ENCODE measurements around the gene FMNL1. TPM values are rescaled to one million over a fixed set of nuclear protein-coding genes. Genes with fewer than 3 reads are reported as not detected.

FMNL1 gene
- total and polyA plus RNA-seq, 4 donors: 1.5 to 7.4 (median 4.8) TPM

GRCh38 chr17:45240905-45241327 is 19.2 kb downstream of the FMNL1 start:
- Histone ChIP-seq H3K4me1 (ENCODE audit: control insufficient read depth in 4 of 4, insufficient read depth in 4 of 4, low read length in 3 of 4) (peaks cover 0 to 4% (median 2%) of the 10 kb centered on the region in 4 donors), H3K27ac (ENCODE audit: low read depth in 1 of 2, low read length in 2 of 2) (no peak overlapping the region), H3K9ac (ENCODE audit: low read depth in 1 of 2, low read length in 2 of 2) (no peak overlapping the region), H3K36me3 (ENCODE audit: control insufficient read depth in 4 of 4, insufficient read depth in 3 of 4, low read depth in 1 of 4, low read length in 3 of 4) (no peaks in the 10 kb centered on the region), H3K4me3 (ENCODE audit: low read depth in 1 of 3, low read length in 3 of 3) (no peak overlapping the region), H3K9me3 (ENCODE audit: control insufficient read depth in 4 of 4, low read length in 3 of 4) (no peaks in the 10 kb centered on the region), H3K27me3 (ENCODE audit: control insufficient read depth in 4 of 4, insufficient read depth in 4 of 4, low read length in 3 of 4) (peaks cover 0 to 3% (median 0%) of the 10 kb centered on the region in 4 donors)
- DNase-seq (ENCODE audit: low spot score): no peak
- no peak for TF ChIP-seq HNF4A (conservative IDR thresholded peaks at IDR 0.05)
- no peak for TF ChIP-seq JUND (IDR thresholded peaks at IDR 0.05)
- no peak for TF ChIP-seq SP1 (IDR thresholded peaks at IDR 0.05)
- TF ChIP-seq YY1 (IDR thresholded peaks at IDR 0.05): no peak
- 37% methylated on average over 21 of the region's 21 CpGs for WGBS

GRCh38 chr17:45241328-45242028 is 19.8 kb downstream of the FMNL1 start:
- Histone ChIP-seq H3K9ac (ENCODE audit: low read depth in 1 of 2, low read length in 2 of 2) (no peak overlapping the region), H3K36me3 (ENCODE audit: control insufficient read depth in 4 of 4, insufficient read depth in 3 of 4, low read depth in 1 of 4, low read length in 3 of 4) (no peaks in the 10 kb centered on the region), H3K27ac (ENCODE audit: low read depth in 1 of 2, low read length in 2 of 2) (no peak overlapping the region), H3K4me1 (ENCODE audit: control insufficient read depth in 4 of 4, insufficient read depth in 4 of 4, low read length in 3 of 4) (peaks cover 0 to 4% (median 3%) of the 10 kb centered on the region in 4 donors), H3K27me3 (ENCODE audit: control insufficient read depth in 4 of 4, insufficient read depth in 4 of 4, low read length in 3 of 4) (peaks cover 0 to 3% (median 0%) of the 10 kb centered on the region in 4 donors), H3K4me3 (ENCODE audit: low read depth in 1 of 3, low read length in 3 of 3) (peak overlapping the region in 1 of 3 donors; percentile 3), H3K9me3 (ENCODE audit: control insufficient read depth in 4 of 4, low read length in 3 of 4) (no peaks in the 10 kb centered on the region)
- WGBS: 16% methylated on average over 62 of the region's 62 CpGs
- no peak for DNase-seq (ENCODE audit: low spot score)
- TF ChIP-seq MAX (IDR thresholded peaks at IDR 0.05) (no peak), SP1 (IDR thresholded peaks at IDR 0.05) (no peak), REST (IDR thresholded peaks at IDR 0.05) (no peak), RAD21 (IDR thresholded peaks at IDR 0.05) (no peak), YY1 (IDR thresholded peaks at IDR 0.05) (no peak), NR2F2 (IDR thresholded peaks at IDR 0.05) (no peak), ATF3 (IDR thresholded peaks at IDR 0.05) (no peak), ZBTB33 (IDR thresholded peaks at IDR 0.05) (no peak)

- Histone ChIP-seq H3K27ac (ENCODE audit: low read depth in 1 of 2, low read length in 2 of 2) (no peak overlapping the region), H3K36me3 (ENCODE audit: control insufficient read depth in 4 of 4, insufficient read depth in 3 of 4, low read depth in 1 of 4, low read length in 3 of 4) (no peaks in the 10 kb centered on the region)
These were observed 20.3 kb downstream of the FMNL1 start for GRCh38 chr17:45242029-45242414.

More at GRCh38 chr17:45242029-45242414, 20.3 kb downstream of the FMNL1 start:
- H3K9ac ChIP-seq (ENCODE audit: low read depth in 1 of 2, low read length in 2 of 2): no peak overlapping the region
- peaks cover 5 to 9% (median 8%) of the 10 kb centered on the region in 4 donors for H3K4me1 ChIP-seq (ENCODE audit: control insufficient read depth in 4 of 4, insufficient read depth in 4 of 4, low read length in 3 of 4)
- peak overlapping the region in 1 of 3 donors; percentile 3 for H3K4me3 ChIP-seq (ENCODE audit: low read depth in 1 of 3, low read length in 3 of 3)
- TF ChIP-seq JUND (IDR thresholded peaks at IDR 0.05): no peak
- TF ChIP-seq RAD21 (IDR thresholded peaks at IDR 0.05): no peak
- no peak for TF ChIP-seq GABPA (IDR thresholded peaks at IDR 0.05 in 1 of 2, conservative IDR thresholded peaks at IDR 0.05 in 1 of 2)
- no peak for TF ChIP-seq MAX (IDR thresholded peaks at IDR 0.05)
- no peak for TF ChIP-seq TAF1 (conservative IDR thresholded peaks at IDR 0.05)
- TF ChIP-seq HNF4A (conservative IDR thresholded peaks at IDR 0.05): no peak
- no peak for TF ChIP-seq ZBTB33 (IDR thresholded peaks at IDR 0.05)
- no peak for TF ChIP-seq CTCF (IDR thresholded peaks at IDR 0.05; ENCODE audit: low read depth, low read length, missing input control)
- TF ChIP-seq HNF4G (IDR thresholded peaks at IDR 0.05): no peak
- TF ChIP-seq NR2F2 (IDR thresholded peaks at IDR 0.05): no peak
- TF ChIP-seq RXRA (IDR thresholded peaks at IDR 0.05): no peak
- TF ChIP-seq SP1 (IDR thresholded peaks at IDR 0.05): no peak
- TF ChIP-seq EGR1 (IDR thresholded peaks at IDR 0.05; ENCODE audit: low read depth in 2 of 2): no peak
- H3K9me3 ChIP-seq (ENCODE audit: control insufficient read depth in 4 of 4, low read length in 3 of 4): no peaks in the 10 kb centered on the region
- DNase-seq (ENCODE audit: low spot score): no peak
- peaks cover 0 to 3% (median 0%) of the 10 kb centered on the region in 4 donors for H3K27me3 ChIP-seq (ENCODE audit: control insufficient read depth in 4 of 4, insufficient read depth in 4 of 4, low read length in 3 of 4)
- 32% methylated on average over 18 of the region's 18 CpGs for WGBS

Data from liver (tissue), 9 donors.